Measurements from ENCODE around the gene STAC. TPM values are rescaled to one million over a fixed set of nuclear protein-coding genes. Genes with fewer than 3 reads are reported as not detected.

The STAC gene
- total and polyA plus RNA-seq, 4 donors: 0.21 to 0.56 (median 0.39) TPM

DNA sequence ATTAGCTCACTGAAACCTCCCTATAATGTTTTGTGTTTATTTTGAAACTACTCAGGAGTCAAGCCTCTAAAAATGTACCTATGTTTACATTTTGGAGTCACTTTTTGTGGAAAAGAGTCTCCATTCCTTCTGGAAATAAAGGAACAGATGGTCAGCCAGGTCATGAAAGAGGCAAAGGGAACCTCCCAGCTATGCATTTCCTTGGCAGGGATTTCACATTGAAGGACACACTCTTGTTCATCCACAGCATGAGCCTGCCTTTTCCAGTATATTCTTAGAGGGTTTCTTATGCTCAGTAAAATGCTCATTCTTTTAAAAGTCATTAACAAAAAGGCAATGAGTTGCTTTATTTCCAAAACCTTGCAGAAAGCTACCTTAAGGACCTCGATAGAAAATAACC lies 20.8 kb downstream of the STAC start:
- WGBS: 79% methylated on average over 1 of the region's 1 CpG
- TF ChIP-seq NR2F2 (IDR thresholded peaks at IDR 0.05) (no peak), SP1 (IDR thresholded peaks at IDR 0.05) (no peak), RXRA (IDR thresholded peaks at IDR 0.05) (no peak), FOXA1 (IDR thresholded peaks at IDR 0.05) (no peak), FOXA2 (IDR thresholded peaks at IDR 0.05) (no peak), ATF3 (IDR thresholded peaks at IDR 0.05) (no peak), JUND (IDR thresholded peaks at IDR 0.05) (no peak), YY1 (IDR thresholded peaks at IDR 0.05) (no peak), HNF4A (conservative IDR thresholded peaks at IDR 0.05) (no peak), EGR1 (IDR thresholded peaks at IDR 0.05; ENCODE audit: low read depth in 2 of 2) (no peak), TAF1 (conservative IDR thresholded peaks at IDR 0.05) (no peak), CTCF (IDR thresholded peaks at IDR 0.05; ENCODE audit: low read depth, low read length, missing input control) (no peak), RAD21 (IDR thresholded peaks at IDR 0.05) (no peak), HNF4G (IDR thresholded peaks at IDR 0.05) (no peak)
- TF ChIP-seq, protein P1, sequence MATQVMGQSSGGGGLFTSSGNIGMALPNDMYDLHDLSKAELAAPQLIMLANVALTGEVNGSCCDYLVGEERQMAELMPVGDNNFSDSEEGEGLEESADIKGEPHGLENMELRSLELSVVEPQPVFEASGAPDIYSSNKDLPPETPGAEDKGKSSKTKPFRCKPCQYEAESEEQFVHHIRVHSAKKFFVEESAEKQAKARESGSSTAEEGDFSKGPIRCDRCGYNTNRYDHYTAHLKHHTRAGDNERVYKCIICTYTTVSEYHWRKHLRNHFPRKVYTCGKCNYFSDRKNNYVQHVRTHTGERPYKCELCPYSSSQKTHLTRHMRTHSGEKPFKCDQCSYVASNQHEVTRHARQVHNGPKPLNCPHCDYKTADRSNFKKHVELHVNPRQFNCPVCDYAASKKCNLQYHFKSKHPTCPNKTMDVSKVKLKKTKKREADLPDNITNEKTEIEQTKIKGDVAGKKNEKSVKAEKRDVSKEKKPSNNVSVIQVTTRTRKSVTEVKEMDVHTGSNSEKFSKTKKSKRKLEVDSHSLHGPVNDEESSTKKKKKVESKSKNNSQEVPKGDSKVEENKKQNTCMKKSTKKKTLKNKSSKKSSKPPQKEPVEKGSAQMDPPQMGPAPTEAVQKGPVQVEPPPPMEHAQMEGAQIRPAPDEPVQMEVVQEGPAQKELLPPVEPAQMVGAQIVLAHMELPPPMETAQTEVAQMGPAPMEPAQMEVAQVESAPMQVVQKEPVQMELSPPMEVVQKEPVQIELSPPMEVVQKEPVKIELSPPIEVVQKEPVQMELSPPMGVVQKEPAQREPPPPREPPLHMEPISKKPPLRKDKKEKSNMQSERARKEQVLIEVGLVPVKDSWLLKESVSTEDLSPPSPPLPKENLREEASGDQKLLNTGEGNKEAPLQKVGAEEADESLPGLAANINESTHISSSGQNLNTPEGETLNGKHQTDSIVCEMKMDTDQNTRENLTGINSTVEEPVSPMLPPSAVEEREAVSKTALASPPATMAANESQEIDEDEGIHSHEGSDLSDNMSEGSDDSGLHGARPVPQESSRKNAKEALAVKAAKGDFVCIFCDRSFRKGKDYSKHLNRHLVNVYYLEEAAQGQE (IDR thresholded peaks at IDR 0.05): no peak
- TF ChIP-seq, protein P2, sequence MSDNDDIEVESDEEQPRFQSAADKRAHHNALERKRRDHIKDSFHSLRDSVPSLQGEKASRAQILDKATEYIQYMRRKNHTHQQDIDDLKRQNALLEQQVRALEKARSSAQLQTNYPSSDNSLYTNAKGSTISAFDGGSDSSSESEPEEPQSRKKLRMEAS (IDR thresholded peaks at IDR 0.05): no peak
- TF ChIP-seq, protein P3, sequence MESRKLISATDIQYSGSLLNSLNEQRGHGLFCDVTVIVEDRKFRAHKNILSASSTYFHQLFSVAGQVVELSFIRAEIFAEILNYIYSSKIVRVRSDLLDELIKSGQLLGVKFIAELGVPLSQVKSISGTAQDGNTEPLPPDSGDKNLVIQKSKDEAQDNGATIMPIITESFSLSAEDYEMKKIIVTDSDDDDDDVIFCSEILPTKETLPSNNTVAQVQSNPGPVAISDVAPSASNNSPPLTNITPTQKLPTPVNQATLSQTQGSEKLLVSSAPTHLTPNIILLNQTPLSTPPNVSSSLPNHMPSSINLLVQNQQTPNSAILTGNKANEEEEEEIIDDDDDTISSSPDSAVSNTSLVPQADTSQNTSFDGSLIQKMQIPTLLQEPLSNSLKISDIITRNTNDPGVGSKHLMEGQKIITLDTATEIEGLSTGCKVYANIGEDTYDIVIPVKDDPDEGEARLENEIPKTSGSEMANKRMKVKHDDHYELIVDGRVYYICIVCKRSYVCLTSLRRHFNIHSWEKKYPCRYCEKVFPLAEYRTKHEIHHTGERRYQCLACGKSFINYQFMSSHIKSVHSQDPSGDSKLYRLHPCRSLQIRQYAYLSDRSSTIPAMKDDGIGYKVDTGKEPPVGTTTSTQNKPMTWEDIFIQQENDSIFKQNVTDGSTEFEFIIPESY (IDR thresholded peaks at IDR 0.05): no peak
- Histone ChIP-seq H3K36me3 (ENCODE audit: control insufficient read depth in 4 of 4, insufficient read depth in 3 of 4, low read depth in 1 of 4, low read length in 3 of 4) (no peaks in the 10 kb centered on the region), H3K27me3 (ENCODE audit: control insufficient read depth in 4 of 4, insufficient read depth in 4 of 4, low read length in 3 of 4) (peaks cover 0 to 2% (median 0%) of the 10 kb centered on the region in 4 donors), H3K27ac (ENCODE audit: low read depth in 1 of 2, low read length in 2 of 2) (no peak overlapping the region), H3K4me1 (ENCODE audit: control insufficient read depth in 4 of 4, insufficient read depth in 4 of 4, low read length in 3 of 4) (no peaks in the 10 kb centered on the region), H3K9me3 (ENCODE audit: control insufficient read depth in 4 of 4, low read length in 3 of 4) (no peaks in the 10 kb centered on the region), H3K4me3 (ENCODE audit: low read depth in 1 of 3, low read length in 3 of 3) (no peak overlapping the region), H3K9ac (ENCODE audit: low read depth in 1 of 2, low read length in 2 of 2) (no peak overlapping the region)
- no peak for DNase-seq (ENCODE audit: low spot score)

- no peaks in the 10 kb centered on the region for H3K9me3 ChIP-seq (ENCODE audit: control insufficient read depth in 4 of 4, low read length in 3 of 4)
- H3K36me3 ChIP-seq (ENCODE audit: control insufficient read depth in 4 of 4, insufficient read depth in 3 of 4, low read depth in 1 of 4, low read length in 3 of 4): no peaks in the 10 kb centered on the region
- TF ChIP-seq RXRA (IDR thresholded peaks at IDR 0.05): no peak
- TF ChIP-seq JUND (IDR thresholded peaks at IDR 0.05): no peak
- no peak for TF ChIP-seq TAF1 (conservative IDR thresholded peaks at IDR 0.05)
- TF ChIP-seq FOXA1 (IDR thresholded peaks at IDR 0.05): no peak
- TF ChIP-seq YY1 (IDR thresholded peaks at IDR 0.05): no peak
- TF ChIP-seq, protein P3 (IDR thresholded peaks at IDR 0.05): no peak
- TF ChIP-seq EGR1 (IDR thresholded peaks at IDR 0.05; ENCODE audit: low read depth in 2 of 2): no peak
- H3K27me3 ChIP-seq (ENCODE audit: control insufficient read depth in 4 of 4, insufficient read depth in 4 of 4, low read length in 3 of 4): peaks cover 0 to 2% (median 0%) of the 10 kb centered on the region in 4 donors
- H3K4me1 ChIP-seq (ENCODE audit: control insufficient read depth in 4 of 4, insufficient read depth in 4 of 4, low read length in 3 of 4): no peaks in the 10 kb centered on the region
- H3K4me3 ChIP-seq (ENCODE audit: low read depth in 1 of 3, low read length in 3 of 3): no peak overlapping the region
- no peak overlapping the region for H3K27ac ChIP-seq (ENCODE audit: low read depth in 1 of 2, low read length in 2 of 2)
- no peak for DNase-seq (ENCODE audit: low spot score)
- H3K9ac ChIP-seq (ENCODE audit: low read depth in 1 of 2, low read length in 2 of 2): no peak overlapping the region
These were observed 23.4 kb downstream of the STAC start for GRCh38 chr3:36403661-36404060.
